Suprapubic skin (tissue), 3 donors: ENCODE measurements around the gene UNC93B1.

Experiments used
- CTCF ChIP-seq, 2 donors: fragments of 200-600 bp in 1 of 2; fragments of 450-650 bp in 1 of 2; sonication (generic) in 1 of 2; IDR thresholded peaks; one replicate each; pipeline ENCODE4 v1.5.1; 2016 to 2019; ENCODE audit warnings: antibody characterized with exemption in 2 of 2, mild to moderate bottlenecking in 1 of 2, moderate library complexity in 1 of 2
- POLR2AphosphoS5 ChIP-seq, 3 donors: sonication (generic); formaldehyde crosslinking; IDR thresholded peaks; one replicate each; pipeline ENCODE4 v1.6.1; 2017; ENCODE audit warnings: antibody characterized with exemption in 3 of 3

DNA sequence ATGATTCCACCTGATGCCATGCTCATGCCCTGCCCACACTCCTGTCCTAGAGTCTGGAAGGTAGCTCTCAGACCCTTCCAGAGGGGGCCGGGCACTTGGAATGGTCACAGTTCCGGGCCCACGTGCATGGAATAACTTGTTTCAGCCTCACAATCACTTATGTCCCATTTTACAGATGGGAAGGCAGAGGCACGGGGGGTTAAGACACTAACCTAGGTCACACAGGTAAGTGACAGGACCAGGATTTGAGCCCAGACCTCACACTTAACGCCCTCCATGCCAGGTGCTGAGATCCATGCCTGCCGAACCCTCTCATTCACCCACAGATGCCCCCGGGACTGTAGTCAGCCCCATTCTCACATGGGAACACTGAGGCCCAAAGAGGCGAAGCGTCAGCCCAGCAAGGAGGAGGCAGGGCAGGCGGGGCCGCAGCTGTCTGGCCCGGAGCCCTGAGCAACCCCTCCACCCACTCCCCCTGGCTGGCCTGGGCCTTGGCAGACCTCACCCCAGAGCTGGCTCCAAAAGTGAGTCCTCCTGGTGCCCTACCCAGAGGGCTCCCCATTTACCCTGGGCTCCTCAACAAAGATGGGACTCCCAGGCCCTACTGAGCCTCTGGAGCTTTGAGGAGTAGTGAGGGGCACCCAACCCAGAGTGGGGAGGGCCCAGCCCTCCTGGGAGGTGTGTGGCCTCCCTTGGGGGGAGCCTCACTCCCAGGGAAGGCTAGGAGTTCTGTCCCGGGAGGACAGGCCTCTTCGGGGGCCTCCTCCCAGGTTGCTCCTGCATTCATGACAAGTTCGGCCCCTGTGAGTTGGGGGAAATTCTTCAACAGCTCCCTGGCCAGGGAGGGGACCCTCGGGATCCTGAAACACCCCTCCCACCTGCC is 3.8 kb upstream of the UNC93B1 start:
- TF ChIP-seq CTCF (IDR thresholded peaks at IDR 0.05) (no peak), POLR2AphosphoS5 (IDR thresholded peaks at IDR 0.05) (no peak)
